IPS-18c (cell line): ENCODE measurements around the gene FGFR4.

ENCODE experiments used
- H3K4me3 ChIP-seq: 2 replicates; pipeline ENCODE4 v1.7.0; 2013; ENCODE audit warnings: low read depth, mild to moderate bottlenecking, low read length, moderate library complexity; ENCODE audit not compliant: insufficient read depth
- H3K9me3 ChIP-seq: one replicate; pipeline ENCODE4 v1.6.1; 2013; ENCODE audit warnings: mild to moderate bottlenecking, low read length, moderate library complexity; ENCODE audit not compliant: control insufficient read depth, insufficient read depth

FGFR4 gene

GRCh38 chr5:177079606-177080005 lies 7.1 kb upstream of the FGFR4 start:
- no peak overlapping the region for H3K4me3 ChIP-seq
- H3K9me3 ChIP-seq: no peaks in the 10 kb centered on the region

GRCh38 chr5:177080265-177080664 lies 6.5 kb upstream of the FGFR4 start:
- H3K9me3 ChIP-seq: no peaks in the 10 kb centered on the region
- H3K4me3 ChIP-seq: no peak overlapping the region

- Histone ChIP-seq H3K9me3 (no peaks in the 10 kb centered on the region), H3K4me3 (no peak overlapping the region)
These were observed 4.9 kb upstream of the FGFR4 start for GRCh38 chr5:177081859-177082258.

GRCh38 chr5:177083357-177083756 lies 3.4 kb upstream of the FGFR4 start:
- Histone ChIP-seq H3K4me3 (no peak overlapping the region), H3K9me3 (no peaks in the 10 kb centered on the region)

DNA sequence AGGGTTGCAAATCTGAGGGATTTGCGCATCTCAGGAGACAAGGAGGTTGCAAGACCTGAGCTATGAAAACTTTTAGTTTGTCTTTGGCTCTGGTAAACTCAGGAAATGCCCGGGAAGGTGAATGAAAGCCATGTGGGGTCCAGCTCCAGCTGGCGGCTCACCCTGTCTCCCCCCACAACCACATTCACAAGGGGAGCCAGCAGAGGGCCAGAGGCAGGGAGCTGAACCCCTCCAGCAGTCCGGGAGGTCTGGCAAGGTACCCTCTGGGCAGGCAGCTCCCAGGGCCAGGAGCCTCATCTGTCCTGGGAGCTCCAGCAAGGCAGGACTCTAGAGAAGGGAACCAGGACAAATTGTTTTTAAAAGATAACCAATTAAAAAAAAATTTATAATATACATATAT lies 2.5 kb upstream of the FGFR4 start:
- Histone ChIP-seq H3K4me3 (no peak overlapping the region), H3K9me3 (no peaks in the 10 kb centered on the region)

DNA sequence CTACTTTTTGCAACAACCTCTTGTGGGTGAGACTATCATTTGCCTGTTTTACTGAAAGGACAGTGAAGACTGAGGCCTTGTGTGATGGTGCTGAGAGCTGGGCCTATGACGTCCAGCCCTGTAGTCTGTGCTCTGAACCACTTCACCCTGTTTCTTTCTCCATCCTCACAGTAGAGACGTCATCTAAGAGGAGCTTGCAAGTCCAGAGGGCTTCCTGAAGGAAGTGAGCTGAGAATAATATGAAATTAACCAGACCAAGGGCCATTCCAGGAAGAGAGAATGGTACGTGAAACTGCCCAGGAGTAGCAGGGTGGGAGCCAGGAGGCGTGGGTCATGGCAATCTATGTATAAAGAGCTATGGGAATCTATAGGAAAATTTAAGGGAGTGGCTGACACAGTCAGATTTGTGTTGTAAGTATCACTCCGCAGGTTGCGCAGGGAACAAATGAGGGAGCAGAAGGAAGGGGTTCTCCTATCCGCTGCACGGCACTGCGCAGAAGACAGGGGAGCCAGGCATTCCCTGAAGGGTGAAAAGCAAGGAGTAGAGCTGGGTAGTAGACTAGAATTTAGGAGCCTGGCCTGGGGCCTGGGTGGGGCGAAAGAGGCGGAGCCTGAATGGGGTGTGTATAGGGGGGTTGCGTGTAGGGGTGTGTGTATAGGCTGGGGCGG lies 596 bp upstream of the FGFR4 start:
- no peak overlapping the region for H3K4me3 ChIP-seq
- no peaks in the 10 kb centered on the region for H3K9me3 ChIP-seq

- Histone ChIP-seq H3K4me3 (peak overlapping the region; percentile 72), H3K9me3 (no peaks in the 10 kb centered on the region)
These were observed 787 bp downstream of the FGFR4 start for GRCh38 chr5:177087398-177088005.

GRCh38 chr5:177089127-177089526 lies 2.4 kb downstream of the FGFR4 start:
- Histone ChIP-seq H3K9me3 (no peaks in the 10 kb centered on the region), H3K4me3 (no peak overlapping the region)

- H3K4me3 ChIP-seq: no peak overlapping the region
- no peaks in the 10 kb centered on the region for H3K9me3 ChIP-seq
These were observed 3.3 kb downstream of the FGFR4 start for GRCh38 chr5:177089825-177090641.

- no peak overlapping the region for H3K4me3 ChIP-seq
- no peaks in the 10 kb centered on the region for H3K9me3 ChIP-seq
These were observed 4.1 kb downstream of the FGFR4 start for GRCh38 chr5:177090813-177091212.

GRCh38 chr5:177091232-177091631 lies 4.5 kb downstream of the FGFR4 start:
- Histone ChIP-seq H3K9me3 (no peaks in the 10 kb centered on the region), H3K4me3 (no peak overlapping the region)

DNA sequence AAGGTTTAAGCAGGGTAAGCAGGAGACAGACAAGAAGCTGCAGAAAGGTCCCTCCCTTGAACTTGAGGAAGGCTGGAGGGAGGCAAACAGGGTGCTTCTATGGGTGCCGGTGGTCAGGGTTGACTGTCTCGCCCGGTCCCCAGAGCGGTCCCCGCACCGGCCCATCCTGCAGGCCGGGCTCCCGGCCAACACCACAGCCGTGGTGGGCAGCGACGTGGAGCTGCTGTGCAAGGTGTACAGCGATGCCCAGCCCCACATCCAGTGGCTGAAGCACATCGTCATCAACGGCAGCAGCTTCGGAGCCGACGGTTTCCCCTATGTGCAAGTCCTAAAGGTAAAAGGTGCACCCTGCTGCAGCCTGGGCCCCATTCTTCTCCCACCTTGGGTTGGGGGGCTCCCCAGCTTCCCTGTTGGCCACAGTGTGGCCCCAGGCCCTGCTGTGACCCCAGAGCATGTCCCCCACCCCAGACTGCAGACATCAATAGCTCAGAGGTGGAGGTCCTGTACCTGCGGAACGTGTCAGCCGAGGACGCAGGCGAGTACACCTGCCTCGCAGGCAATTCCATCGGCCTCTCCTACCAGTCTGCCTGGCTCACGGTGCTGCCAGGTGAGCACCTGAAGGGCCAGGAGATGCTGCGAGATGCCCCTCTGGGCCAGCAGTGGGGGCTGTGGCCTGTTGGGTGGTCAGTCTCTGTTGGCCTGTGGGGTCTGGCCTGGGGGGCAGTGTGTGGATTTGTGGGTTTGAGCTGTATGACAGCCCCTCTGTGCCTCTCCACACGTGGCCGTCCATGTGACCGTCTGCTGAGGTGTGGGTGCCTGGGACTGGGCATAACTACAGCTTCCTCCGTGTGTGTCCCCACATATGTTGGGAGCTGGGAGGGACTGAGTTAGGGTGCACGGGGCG lies 5.7 kb downstream of the FGFR4 start:
- Histone ChIP-seq H3K4me3 (no peak overlapping the region), H3K9me3 (no peaks in the 10 kb centered on the region)

- H3K4me3 ChIP-seq: no peak overlapping the region
- H3K9me3 ChIP-seq: no peaks in the 10 kb centered on the region
These were observed 6.5 kb downstream of the FGFR4 start for GRCh38 chr5:177093082-177093712.

DNA sequence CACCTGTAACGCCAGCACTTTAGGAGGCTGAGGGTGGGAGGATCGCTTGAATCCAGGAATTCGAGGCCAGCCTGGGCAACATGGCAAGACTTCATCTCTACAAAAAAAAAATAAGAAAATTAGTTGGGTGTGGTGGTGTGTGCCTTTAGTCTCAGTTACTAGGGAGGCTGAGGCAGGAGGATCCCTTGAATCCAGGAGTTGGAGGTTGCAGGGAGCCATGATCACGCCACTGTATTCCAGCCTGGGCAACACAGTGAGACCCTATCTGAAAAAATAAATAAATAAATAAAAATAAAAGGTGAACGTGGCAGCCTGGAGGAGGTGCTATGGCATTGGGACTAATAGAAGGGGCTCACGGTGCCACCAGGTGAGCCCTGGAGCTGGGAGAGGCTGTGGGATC lies 7.1 kb downstream of the FGFR4 start:
- H3K9me3 ChIP-seq: no peaks in the 10 kb centered on the region
- no peak overlapping the region for H3K4me3 ChIP-seq

DNA sequence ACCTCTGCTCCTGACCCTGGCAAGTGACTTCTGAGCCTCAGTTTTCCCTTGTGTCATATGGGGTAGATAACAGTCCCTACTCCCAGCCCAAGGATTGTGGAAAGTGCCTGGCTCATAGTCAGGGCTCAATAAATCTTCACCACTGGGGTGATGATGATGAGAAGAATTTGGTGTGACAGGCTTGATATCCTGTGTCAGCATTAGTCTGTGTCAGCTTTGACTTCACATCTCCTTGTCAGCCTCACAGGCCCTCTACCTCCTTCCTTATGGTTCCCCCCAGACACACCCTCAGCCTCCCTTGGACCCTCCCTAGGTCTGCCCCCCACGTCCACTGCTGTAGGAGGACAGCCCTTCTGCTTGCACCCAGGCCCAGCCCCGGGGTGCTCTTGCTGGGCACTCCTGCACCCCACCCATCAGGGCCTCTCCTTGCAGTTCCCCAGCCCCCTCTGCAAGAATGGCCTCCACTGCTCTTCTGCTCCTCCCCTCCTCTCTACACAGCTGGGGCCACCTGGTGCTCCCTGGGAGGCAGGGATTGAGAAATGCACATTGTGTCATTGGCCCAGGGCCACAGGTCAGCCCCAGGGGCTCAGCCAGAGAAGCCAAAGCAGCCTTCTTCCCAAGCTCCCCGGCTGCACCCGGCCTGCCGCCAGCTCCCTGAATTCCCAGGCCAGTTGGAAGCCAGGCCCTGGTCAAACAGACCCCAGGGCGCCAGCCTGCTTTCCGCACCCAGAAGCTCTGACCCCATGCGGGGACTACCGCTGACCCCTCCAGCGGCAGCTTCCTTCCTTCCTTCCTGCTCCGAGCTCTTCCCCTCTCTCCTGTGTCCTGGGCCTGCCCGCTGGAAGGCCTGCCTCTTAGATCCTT lies 7.7 kb downstream of the FGFR4 start:
- Histone ChIP-seq H3K4me3 (no peak overlapping the region), H3K9me3 (no peaks in the 10 kb centered on the region)

- H3K4me3 ChIP-seq: no peak overlapping the region
- H3K9me3 ChIP-seq: no peaks in the 10 kb centered on the region
These were observed 8.5 kb downstream of the FGFR4 start for GRCh38 chr5:177095088-177095669.
